GM12874 (cell line): ENCODE data around the gene SLC37A1.

Source experiments
- CTCF ChIP-seq: IDR thresholded peaks from 2 replicates; pipeline ENCODE4 v1.5.1; 2011; ENCODE audit warnings: low read depth, mild to moderate bottlenecking, control low read depth, low read length, moderate library complexity; ENCODE audit not compliant: insufficient read depth

The SLC37A1 gene

GRCh38 chr21:42629933-42630589, 116.4 kb downstream of the SLC37A1 start:
- no peak for TF ChIP-seq CTCF

- TF ChIP-seq CTCF: no peak
These were observed 117.0 kb downstream of the SLC37A1 start for GRCh38 chr21:42630626-42631025.
